NK-92 (cell line): ENCODE measurements around the gene SLITRK6.
"Not testable (repeated sequence)": the region's sequence is repeated elsewhere in the genome, so short reads cannot be mapped to it uniquely, and the experiment has no call there.

Experiments
- DNase-seq: peaks from one replicate; lab custom pipeline; 2025; ENCODE audit not compliant: unreplicated experiment; lab: John Stamatoyannopoulos, UW

The SLITRK6 gene, protein sequence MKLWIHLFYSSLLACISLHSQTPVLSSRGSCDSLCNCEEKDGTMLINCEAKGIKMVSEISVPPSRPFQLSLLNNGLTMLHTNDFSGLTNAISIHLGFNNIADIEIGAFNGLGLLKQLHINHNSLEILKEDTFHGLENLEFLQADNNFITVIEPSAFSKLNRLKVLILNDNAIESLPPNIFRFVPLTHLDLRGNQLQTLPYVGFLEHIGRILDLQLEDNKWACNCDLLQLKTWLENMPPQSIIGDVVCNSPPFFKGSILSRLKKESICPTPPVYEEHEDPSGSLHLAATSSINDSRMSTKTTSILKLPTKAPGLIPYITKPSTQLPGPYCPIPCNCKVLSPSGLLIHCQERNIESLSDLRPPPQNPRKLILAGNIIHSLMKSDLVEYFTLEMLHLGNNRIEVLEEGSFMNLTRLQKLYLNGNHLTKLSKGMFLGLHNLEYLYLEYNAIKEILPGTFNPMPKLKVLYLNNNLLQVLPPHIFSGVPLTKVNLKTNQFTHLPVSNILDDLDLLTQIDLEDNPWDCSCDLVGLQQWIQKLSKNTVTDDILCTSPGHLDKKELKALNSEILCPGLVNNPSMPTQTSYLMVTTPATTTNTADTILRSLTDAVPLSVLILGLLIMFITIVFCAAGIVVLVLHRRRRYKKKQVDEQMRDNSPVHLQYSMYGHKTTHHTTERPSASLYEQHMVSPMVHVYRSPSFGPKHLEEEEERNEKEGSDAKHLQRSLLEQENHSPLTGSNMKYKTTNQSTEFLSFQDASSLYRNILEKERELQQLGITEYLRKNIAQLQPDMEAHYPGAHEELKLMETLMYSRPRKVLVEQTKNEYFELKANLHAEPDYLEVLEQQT

DNA sequence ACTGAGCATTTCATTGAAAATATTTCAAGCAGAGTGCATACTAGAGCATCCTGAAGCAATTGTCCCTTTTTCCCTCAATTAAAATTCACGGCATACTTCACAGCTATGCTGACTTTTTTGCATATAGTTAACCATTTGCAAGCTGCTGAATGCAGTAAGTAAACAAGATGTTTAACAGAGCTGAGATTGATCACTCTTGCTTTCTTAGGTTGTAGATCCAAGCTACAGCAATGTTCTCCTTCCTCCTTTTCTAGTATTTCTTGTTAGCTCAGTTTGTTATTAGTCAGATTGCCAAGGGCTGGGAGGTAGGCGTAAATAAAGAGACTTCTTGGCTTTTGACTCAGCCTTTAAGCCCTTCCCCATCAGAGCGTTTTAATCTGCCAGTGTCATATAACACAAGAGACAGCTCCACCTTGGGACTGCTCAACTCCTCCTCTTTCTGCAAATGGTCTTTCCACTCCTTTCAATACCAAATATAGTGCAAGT, at the start of gene SLITRK6:
Gene SLITRK6, minus strand, starts transcription at position 323 of the 486 bp plus-strand sequence. CDS start 2,911 bp downstream, outside the sequence.
- DNase-seq = no peak

DNA sequence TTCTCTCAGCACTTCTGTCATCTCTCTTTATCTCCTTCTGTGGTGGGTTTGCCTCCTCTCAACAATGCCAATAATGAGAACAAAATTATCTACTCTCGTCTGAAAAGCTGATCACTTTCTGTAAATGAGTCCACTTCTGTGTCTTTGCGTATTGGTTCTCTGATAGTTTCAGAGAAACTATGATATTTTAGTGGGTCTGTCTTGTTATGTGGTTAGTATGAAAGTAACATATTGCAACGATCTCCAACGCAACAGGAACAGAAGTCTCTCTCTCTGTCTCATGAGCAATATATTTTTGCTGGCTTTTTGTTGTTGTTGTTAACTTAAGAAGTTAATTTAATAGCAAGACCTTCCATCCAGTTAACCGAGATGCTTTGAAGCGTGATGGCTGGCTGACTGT, 47.8 kb upstream of the SLITRK6 start:
- no peak for DNase-seq

DNA sequence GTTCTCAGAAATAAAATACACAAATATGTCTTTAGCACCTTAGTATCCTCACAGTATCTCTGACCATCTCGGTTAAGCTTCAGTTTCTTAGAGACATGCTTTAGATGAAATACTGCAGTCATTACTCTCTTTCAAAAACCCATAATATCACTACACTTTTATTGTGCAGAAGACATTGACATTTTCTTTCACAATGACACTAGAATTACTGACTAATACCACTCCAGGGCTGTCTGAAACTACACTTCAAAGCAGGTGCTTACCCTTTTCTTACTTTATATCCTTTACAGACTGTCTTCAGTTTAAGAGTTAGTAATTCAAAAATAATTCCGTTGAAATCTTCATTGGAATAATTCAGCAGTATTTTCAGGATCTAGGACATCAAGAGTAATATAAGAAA, 42.2 kb upstream of the SLITRK6 start:
- no peak for DNase-seq

DNA sequence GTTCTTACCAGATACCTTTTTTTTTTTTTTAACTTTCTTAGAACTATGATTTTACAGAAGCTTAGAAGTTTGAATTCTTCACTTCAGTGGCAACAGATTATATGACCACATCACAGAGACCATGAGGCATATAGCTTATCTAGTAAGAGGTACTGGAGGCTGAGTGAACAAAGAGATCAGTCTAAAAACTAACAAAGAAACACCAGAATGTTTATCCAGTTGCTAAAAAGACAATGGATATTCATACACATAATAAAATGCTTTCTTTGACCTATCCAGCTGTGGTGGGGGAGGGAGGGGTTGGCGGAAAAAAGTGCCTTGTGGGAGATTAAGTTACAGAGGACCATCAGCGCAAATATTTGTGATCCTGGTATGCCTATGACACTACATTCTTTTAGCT, 34.7 kb upstream of the SLITRK6 start:
- DNase-seq = no peak

DNA sequence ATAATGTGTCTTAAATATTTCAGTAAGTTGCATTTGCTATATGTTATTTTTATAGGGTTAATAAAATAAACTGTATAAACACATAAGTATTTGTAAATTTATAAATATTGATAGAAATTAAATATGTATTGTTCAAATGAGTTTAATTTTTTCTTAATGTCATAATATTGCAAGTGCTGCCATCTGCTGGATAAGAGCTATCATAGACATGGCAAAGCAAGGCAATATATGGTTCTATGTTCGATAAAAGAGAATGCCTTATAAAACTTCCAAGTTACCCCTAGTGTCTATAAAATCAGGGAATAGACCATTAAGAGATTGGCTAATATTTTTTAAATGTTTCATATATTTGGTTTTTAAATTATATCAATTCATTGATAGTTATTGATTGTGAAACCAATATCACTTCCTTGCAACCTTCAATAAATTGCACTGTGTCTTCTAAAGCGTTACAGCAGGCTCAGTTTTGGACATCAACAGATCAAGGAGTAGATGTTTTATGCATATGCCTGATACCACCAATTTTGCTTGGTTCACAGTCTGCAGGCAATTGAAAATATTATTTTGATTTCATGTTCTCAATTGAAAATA, 29.0 kb upstream of the SLITRK6 start:
- no peak for DNase-seq

DNA sequence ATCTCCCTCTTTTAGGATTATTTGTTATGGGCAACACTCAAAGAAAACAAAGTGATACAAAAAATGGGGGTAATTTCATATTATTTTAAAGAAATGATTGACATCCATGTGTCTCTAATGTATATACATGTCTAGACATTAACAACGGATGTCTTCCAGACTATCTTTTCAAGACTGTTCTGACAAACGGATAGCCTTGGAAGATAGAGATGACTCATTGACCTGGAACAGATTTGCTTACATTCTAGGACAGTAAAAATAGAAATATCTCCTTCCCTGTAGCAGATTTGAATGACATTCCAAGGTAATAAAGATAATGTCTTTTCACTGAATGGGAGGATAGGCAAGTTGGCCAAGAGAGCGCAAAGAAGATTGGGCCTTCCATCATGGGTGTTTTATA, 26.2 kb upstream of the SLITRK6 start:
- no peak for DNase-seq

DNA sequence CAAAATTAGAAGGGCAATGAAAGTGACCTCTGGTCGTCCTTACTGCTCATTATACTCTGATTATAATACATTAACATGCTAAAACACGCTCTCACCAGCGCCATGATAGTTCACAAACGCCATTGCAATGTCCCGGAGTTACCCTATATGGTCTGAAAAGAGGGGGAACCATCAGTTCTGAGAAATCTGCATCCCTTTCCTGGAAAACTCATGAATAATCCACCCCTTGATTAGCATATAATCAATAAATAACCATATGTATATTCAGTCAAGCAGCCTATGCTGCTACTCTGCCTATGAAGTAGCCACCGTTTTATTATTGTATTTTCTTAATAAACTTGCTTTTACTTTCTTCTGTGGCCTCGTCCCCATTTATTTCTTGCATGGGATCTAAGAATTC, 24.6 kb upstream of the SLITRK6 start:
- no peak for DNase-seq

DNA sequence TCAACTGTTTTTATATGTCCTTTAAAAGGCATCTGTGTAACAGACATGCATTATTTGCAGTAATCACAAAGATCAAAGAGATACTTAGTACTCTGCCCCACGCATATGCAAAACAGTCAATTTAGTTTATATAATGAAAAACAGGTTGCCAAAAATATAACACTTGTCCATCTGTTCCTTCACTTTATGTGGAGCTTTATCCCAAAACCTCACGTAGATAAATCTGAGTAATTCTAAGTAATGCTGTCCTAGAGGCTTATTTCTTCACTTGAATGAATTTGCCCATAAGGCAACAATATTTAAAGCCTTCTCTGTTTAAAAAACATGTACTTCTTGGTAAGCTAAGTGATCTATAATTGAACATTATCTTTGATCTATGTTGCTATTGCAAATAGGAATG, 20.3 kb upstream of the SLITRK6 start:
- DNase-seq = no peak

DNA sequence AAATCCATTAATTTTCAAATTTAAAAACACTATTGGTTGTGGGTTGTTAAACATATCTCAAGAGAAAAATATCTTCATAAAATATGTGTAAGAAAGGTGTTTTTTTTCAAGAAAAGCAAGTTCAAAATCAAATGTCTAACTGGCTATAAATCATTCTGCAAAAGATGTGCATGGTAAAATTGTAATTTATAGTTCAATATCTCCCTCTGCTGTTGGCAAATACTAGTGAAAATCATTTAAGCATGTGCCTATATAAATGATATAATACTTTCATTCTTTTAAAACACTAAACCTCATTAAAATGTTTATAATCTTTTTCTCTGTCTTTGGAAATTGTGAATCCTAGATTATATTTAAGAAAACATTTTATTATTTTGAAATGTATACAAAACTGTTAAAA, 17.2 kb upstream of the SLITRK6 start:
- DNase-seq = no peak

DNA sequence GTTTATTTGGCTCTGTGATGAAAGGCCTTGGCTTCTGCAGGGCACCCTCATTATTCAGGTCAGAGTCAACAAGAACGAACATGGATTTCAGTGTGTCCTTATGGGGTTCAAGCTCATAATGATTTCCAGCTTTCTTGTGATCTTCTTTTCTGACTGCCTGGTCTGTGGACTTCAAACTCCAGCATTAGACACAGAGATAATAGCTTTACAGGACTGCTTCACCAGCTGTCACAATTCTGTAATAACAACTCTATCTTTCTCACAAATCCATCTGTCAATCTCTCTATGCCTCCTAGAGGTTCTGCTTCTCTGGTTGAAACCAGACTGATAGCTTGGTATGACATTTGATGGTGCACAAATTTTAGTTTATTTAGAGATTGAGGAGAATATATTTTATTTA, 13.1 kb upstream of the SLITRK6 start:
- no peak for DNase-seq

DNA sequence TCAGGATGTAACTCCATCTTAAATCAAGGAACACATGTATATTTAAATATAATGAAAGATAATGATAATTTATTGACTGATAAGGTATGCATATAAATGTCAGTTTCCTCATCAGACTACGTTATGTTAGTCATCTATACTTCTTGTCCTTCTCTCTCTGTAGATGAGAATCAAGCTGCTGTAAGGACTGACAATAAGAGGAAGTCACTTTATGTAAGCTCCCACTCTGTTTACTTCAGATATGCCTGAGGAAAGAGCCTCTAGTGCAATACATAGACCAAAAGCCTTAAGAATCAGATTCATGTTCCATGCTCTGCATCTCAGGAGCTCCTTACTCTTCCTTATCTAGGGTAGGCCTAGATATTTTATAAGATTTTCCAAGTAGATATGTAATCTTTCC, 9.6 kb upstream of the SLITRK6 start:
- DNase-seq = no peak

DNA sequence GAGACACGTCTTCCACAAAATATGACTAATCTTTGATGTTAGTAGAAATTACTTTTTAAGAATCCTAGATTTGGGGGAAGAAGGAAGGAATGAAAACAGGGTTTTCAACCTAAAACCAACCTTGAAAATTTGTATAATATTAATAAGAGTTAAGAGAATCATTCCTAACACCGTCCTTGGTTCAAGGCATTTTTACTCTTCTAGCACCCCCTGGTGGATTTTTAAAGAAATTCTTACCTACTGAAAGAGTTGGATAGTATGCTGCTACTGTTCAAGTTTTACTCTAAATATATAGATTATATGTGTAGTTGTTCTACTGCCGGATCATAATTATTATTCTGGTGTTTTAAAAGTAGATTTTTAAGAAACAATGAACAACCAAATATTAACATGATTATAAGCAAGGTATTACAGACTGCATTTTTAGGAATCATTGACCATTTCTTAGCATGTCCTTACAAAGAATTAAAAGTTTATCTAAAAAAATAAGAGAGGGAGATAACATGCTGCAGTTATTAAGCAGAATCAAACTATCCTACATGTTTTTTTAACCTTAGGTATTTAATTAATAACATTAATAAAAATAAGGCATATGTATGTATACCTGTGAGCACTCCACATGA, 7.4 kb upstream of the SLITRK6 start:
- DNase-seq = no peak

DNA sequence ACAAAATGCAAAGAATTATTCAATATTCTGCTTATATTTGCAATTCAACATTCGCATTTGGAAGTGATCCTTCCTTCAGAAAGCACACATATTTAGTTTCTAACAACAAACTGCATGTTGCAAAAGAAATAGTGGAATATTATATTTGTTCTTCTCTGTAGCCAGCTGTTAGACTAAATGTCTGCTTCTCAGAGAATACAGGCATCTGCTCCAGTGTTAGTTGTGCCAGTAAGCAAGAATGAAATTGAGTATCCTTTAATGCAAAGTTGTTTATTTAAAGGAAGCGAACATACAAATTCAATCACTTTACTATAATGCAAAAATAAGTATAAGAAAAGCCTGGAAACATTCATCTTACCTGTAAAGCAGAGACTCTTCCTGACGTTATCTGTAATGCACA, 663 bp downstream of the SLITRK6 start:
- no peak for DNase-seq

DNA sequence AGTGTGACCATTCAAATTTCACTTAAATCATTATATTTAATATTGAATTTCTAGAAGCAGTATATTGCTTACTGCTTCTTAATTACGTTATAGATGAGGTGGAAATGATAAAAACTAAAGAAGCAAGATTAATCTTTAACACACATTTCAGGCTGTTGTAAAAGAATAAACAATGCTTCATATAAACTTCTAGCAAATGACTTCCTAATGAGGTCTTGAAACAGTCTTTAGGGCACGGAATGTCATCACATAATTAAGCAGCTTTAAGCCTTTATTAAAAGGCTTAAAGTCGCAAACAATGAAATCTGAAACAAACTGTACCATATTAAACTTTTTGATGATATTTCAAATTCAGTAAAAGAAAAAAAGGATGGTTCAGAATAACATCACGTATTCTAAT, 1.9 kb downstream of the SLITRK6 start:
- DNase-seq = no peak

DNA sequence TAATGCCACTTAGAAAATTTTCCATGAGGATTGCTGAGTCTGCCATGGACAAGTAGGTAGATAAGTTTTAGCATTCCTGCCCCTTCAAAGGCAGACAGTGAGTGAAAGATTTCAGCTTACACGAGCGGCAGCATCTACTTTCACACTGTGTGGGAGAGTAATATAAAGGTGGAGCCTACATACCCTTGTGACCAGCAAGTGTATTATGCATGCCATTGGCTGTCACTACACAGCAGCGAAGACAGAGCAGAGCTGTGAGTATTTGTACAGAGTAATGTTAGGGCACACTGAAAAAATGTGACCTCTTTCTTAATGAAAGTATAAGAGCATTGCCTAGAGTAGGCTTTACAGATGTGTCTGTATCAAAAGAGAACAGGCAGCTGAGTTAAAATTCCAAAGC, 14.0 kb downstream of the SLITRK6 start:
- DNase-seq = no peak

DNA sequence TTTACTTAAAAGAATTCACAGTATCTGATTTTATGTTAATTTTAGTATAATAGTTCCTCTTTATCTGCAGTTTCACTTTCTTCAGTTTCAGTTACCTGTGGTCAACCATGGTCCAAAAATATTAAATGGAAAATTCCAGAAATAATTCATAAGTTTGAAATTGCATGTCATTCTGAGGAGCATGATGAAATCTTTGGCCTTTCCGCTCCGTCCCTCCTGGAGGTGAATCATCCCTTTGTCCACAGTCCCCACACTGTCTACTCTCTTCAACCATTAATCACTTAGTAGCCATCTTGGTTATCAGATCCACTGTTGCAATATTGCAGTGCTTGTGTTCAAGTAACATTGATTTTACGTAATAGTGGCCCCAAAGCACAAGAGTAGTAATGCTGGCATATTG, 26.9 kb downstream of the SLITRK6 start:
- no peak for DNase-seq

DNA sequence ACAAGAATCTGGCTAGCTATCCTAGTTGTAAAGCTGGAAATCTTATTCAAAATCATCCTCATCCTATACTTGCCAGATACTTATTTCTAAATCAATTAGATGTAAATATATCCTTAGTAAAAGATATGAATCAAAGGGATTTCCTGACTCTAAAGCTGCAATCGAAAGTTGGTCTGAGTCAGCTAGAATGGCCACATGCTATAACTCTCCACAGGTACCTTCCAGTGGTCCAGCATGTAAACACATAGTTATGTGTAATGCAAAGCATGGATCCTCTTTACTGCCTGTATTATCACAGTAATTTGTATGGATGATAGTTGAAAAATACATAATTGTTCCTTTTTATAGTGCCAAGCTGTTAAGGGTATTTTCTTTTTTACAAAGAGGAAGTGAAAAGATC, 27.4 kb downstream of the SLITRK6 start:
- no peak for DNase-seq

DNA sequence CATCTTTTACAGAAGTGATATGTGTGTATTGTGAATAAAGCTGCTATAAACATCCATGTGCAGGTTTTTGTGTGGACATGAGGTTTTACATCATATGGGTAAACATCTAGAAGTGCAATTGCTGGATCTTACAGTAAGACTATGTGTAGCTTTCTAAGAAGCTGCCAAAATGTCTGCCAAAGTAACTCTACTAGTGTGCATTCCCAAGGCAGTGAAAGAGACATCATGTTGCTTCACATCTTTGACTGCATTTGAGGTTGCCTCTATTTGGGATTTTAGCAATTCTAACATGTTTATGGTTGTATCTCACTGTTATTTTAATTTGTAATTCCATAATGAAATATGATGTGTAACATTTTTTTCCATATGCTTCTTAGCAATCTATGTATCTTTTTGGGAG, 30.3 kb downstream of the SLITRK6 start:
- no peak for DNase-seq

DNA sequence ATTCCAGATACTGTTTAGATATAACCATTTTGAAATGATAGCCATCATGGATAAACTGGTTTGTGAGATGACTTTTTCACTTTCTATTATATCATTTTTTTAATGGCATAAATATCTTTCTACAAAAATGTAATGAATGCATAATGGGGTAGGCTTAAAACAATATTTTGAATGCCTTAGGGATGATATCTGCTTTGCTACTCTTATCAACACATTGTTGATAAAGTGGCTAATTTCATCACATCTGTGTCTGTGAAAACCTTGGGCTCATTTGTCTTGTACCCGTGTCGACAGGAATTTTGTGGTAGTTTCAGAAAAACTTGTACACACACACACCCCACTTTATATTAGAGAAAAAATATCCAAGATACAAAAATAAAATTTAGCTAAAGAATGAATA, 44.1 kb downstream of the SLITRK6 start:
- no peak for DNase-seq

DNA sequence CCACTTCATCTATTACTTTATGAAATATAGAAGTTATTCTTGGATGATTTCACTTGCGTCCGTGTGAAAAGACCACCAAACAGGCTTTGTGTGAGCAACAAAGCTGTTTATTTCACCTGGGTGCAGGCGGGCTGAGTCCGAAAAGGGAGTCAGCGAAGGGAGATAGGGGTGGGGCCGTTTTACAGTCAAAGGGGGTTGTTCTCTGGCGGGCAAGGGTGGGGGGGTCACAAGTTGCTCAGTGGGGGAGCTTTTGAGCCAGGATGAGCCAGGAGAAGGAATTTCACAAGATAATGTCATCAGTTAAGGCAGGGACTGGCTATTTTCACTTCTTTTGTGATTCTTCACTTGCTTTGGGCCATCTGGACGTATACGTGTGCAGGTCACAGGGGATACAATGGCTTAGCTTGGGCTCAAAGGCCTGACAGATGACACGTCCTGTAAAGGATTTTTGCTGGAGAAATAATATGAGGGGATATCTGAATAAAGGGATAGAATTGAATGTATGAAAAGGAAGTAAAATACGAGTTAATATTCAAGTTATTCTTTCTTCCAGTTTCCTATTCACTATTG, 55.9 kb downstream of the SLITRK6 start:
- not testable (repeated sequence) for DNase-seq
